Stimulated activated naive CD8-positive, alpha-beta T cell treated with anti-CD3 and anti-CD28 coated beads, Interleukin-15, Interleukin-2, amounts not matched to agents 100 ng/mL and 50 ng/mL, for 24 hours (primary cell): ENCODE measurements around the gene FAM89B.
"Not testable (repeated sequence)": the region's sequence is repeated elsewhere in the genome, so short reads cannot be mapped to it uniquely, and the experiment has no call there.

Source experiments
- H3K27ac Mint-ChIP-seq: one replicate; pipeline ENCODE4 v1.8.0; 2021; ENCODE audit warnings: mild to moderate bottlenecking, mixed read lengths
- H3K27me3 Mint-ChIP-seq: one replicate; pipeline ENCODE4 v1.8.0; 2021; ENCODE audit warnings: mixed read lengths
- H3K36me3 Mint-ChIP-seq: one replicate; pipeline ENCODE4 v1.8.0; 2021; ENCODE audit warnings: low read depth, mixed read lengths
- H3K4me1 Mint-ChIP-seq: one replicate; pipeline ENCODE4 v1.8.0; 2021; ENCODE audit warnings: low read depth, mixed read lengths
- H3K4me3 Mint-ChIP-seq: one replicate; pipeline ENCODE4 v1.8.0; 2021; ENCODE audit warnings: mild to moderate bottlenecking, mixed read lengths
- H3K9me3 Mint-ChIP-seq: one replicate; pipeline ENCODE4 v1.8.0; 2021; ENCODE audit warnings: mixed read lengths

FAM89B gene

DNA sequence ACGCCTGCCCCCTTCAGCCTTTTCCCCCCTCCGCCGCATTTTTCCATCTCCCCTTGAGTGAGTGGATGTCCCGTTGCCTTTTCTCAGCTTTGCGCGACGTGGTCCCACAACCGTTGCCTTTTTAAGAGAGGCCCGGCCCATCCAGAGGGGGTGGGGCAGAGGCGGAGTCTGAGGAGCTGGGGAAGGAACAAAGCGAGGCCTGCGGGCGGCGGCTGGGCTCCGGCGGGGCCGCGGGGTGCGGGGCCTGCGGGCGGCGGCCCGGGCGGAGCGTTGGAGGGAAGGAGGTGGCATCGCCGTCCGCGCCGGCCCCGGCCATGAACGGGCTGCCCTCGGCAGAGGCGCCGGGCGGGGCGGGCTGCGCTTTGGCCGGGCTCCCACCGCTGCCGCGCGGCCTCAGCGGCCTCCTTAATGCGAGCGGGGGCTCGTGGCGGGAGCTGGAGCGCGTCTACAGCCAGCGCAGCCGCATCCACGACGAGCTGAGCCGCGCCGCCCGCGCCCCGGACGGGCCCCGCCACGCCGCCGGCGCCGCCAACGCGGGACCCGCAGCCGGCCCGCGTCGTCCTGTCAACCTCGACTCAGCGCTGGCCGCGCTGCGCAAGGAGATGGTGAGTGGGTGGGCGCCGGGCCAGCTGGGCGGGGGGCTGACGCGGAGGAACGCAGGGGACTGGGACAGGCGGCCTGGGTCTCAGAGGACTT, at the start of gene FAM89B:
TSS of gene FAM89B (plus strand) at position 183 of the 696 bp plus-strand sequence. CDS start at position 315, 132 bp downstream.
- Mint-ChIP-seq H3K9me3 (no peaks in the 10 kb centered on the region), H3K27me3 (no peaks in the 10 kb centered on the region), H3K4me3 (peak within 1 kb of the TSS; percentile 92), H3K36me3 (peaks cover 22% of the 10 kb centered on the region), H3K27ac (peak within 1 kb of the TSS; percentile 94), H3K4me1 (peaks cover 62% of the 10 kb centered on the region)

DNA sequence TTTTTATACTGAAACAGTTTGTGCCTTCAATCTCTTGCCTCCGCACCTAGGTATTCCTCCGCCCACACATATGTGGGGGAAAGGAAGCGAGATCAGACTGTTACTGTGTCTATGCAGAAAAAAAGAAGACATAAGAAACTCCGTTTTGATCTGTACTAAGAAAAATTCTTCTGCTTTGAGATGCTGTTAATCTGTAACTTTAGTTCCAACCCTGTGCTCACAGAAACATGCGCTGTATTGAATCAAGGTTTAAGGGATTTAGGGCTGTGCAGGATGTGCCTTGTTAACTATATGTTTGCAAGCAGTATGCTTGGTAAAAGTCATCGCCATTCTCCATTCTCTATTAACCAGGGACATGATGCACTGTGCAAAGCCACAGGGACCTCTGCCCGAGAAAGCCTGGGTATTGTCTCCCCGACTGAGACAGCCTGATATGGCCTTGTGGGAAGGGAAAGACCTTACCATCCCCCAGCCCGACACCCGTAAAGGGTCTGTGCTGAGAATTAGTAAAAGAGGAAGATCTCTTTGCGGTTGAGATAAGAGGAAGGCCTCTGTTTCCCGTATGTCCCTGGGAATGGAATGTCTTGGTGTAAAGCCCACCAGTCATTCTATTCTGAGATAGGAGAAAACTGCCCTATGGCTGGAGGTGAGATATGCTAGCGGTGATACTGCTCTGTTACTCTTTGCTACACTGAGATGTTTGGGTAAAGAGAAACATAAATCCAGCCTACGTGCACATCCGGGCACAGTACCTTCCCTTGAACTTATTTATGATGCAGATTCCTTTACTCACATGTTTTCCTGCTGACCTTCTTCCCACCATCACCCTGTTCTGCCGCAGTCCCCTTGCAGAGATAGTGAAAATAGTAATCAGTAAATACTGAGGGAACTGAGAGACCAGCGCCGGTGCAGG, 49.4 kb upstream of the FAM89B start:
- not testable (repeated sequence) for H3K27me3 Mint-ChIP-seq, H3K36me3 Mint-ChIP-seq, H3K9me3 Mint-ChIP-seq
- H3K4me1 Mint-ChIP-seq, result peaks cover 49% of the 10 kb centered on the region
- peak overlapping the region; percentile 75 for H3K4me3 Mint-ChIP-seq
- peak overlapping the region; percentile 78 for H3K27ac Mint-ChIP-seq

DNA sequence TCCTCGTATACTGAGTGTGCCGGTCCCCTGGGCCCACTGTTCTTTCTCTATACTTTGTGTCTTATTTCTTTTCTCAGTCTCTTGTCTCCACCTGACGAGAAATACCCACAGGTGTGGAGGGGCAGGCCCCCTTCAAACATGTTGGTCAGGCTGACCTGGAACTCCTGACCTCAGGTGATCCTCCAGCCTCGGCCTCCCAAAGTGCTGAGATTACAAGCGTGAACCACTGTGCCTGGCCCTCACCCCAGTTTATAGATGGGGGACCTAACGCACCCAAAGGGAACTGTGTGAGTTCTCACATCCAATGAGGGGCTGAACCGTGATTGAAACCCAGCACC, 48.7 kb upstream of the FAM89B start:
- H3K4me3 Mint-ChIP-seq, result peak overlapping the region; percentile 75
- H3K27ac Mint-ChIP-seq, result peak overlapping the region; percentile 78
- H3K9me3 Mint-ChIP-seq, H3K36me3 Mint-ChIP-seq, H3K27me3 Mint-ChIP-seq: not testable (repeated sequence)
- H3K4me1 Mint-ChIP-seq, result peaks cover 50% of the 10 kb centered on the region

DNA sequence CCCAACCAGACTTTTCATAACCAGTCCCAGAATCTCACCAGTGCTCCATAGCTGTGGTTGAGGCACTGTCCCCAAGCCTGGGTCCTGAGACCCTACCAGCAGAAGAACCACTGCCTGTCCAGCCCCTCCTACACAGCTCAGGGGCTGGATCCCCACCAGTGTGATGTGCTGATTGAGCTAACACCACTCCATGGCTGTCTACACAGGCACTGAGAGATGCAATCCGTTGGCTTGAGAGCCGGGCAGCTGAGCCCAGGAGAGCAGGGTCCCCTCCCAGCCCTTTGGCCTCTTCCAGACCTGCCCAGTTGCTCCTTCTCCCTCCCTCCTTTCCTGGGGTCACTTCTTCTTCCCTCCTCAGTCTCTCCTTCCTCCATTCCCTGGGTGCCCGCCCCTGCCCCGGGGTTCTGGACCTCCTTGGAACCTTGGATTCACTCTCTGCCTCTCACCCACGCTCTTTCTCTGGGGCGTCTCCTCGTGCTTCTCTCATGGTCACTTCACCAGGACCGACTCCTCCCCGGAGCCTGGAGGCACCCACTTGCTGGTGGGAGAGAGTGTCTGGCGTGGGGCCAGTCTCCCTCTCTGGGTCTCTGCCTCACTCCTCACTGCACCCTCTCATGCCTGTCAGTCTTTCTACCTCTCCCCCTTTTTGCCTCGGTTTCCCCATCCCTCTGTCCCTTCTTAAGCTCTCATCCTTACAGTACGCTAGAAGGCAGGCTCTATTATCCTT, 48.2 kb upstream of the FAM89B start:
- Mint-ChIP-seq H3K27me3 (no peaks in the 10 kb centered on the region), H3K4me1 (peaks cover 54% of the 10 kb centered on the region), H3K4me3 (peak overlapping the region; percentile 75), H3K36me3 (peaks cover 15% of the 10 kb centered on the region), H3K27ac (peak overlapping the region; percentile 79), H3K9me3 (no peaks in the 10 kb centered on the region)

DNA sequence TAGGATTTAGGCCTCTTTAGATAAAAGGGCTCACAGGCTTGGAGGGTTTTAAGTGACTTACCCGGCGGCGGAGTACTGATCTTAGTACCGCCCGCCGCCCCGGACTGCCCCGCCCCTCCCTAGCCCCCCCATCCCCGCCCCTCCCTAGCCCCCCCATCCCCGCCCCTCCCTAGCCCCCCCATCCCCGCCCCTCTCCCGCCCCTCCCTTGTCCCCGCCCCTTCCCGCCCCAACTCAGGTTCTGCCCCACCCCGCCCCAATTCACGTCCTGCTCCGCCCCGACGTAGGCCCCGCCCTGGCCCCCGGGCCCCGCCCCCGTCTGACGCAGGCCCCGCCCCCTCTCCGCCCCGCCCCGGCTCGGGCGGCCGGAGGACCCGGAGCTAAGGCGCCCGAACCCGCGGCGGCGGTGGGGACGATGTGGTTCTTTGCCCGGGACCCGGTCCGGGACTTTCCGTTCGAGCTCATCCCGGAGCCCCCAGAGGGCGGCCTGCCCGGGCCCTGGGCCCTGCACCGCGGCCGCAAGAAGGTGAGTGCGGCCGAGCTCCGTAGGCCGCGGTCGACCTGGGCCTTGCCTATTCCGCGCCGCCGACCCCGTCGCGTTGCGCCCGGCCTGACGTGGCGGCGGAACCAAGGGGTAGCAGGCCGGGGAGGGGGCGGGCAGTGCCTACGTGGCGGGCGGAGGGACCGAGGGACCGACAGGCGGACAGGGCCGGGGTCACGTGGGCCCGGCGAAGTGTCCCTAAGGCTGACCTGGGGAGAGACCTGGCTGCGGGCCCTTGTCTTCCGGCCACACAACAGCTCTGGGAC, 47.4 kb upstream of the FAM89B start, which contains the start of gene SCYL1:
TSS of gene SCYL1 (plus strand) at position 343 of the 805 bp plus-strand sequence. CDS start at position 414, 71 bp downstream.
- Mint-ChIP-seq H3K36me3 (peaks cover 18% of the 10 kb centered on the region), H3K27ac (peak within 1 kb of the TSS; percentile 79), H3K4me1 (peaks cover 60% of the 10 kb centered on the region), H3K9me3 (no peaks in the 10 kb centered on the region), H3K4me3 (peak within 1 kb of the TSS; percentile 87), H3K27me3 (no peaks in the 10 kb centered on the region)

DNA sequence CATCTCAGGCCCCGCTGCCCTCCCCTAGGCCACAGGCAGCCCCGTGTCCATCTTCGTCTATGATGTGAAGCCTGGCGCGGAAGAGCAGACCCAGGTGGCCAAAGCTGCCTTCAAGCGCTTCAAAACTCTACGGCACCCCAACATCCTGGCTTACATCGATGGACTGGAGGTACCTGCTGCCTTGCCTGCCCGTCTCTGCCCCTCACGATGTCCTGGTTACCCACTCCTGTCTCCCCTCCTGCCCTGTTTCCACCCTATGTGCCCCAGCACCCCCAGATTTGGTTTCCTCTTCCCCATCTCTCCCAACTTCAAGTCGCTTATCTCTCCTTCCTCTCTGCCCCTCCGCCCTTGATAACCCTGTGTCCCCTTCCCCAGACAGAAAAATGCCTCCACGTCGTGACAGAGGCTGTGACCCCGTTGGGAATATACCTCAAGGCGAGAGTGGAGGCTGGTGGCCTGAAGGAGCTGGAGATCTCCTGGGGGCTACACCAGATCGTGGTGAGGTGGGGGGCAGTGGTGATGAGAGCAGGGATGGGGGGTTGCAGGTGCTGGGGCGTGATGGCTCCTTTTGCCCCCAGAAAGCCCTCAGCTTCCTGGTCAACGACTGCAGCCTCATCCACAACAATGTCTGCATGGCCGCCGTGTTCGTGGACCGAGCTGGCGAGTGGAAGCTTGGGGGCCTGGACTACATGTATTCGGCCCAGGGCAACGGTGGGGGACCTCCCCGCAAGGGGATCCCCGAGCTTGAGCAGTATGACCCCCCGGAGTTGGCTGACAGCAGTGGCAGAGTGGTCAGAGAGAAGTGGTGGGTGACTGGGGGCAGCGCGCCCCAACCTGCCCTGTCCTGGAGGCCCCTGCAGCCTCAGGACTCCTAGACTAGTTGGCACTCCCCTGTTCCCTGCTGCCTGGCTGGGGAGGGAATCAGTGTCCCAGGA, 46.5 kb upstream of the FAM89B start:
- Mint-ChIP-seq H3K4me3 (peak overlapping the region; percentile 87), H3K27ac (peak overlapping the region; percentile 77), H3K27me3 (no peaks in the 10 kb centered on the region), H3K9me3 (no peaks in the 10 kb centered on the region), H3K36me3 (peaks cover 23% of the 10 kb centered on the region), H3K4me1 (peaks cover 64% of the 10 kb centered on the region)

DNA sequence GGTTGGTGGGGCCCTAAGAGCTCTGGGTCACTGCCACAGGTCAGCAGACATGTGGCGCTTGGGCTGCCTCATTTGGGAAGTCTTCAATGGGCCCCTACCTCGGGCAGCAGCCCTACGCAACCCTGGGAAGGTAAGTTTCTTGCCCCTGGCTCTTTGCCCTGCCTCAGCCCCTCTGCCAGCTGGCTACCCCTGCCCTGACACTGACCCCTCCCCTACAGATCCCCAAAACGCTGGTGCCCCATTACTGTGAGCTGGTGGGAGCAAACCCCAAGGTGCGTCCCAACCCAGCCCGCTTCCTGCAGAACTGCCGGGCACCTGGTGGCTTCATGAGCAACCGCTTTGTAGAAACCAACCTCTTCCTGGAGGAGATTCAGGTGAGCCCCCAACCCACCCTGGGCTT, 45.6 kb upstream of the FAM89B start:
- H3K4me1 Mint-ChIP-seq, result peaks cover 62% of the 10 kb centered on the region
- H3K9me3 Mint-ChIP-seq, result no peaks in the 10 kb centered on the region
- peaks cover 32% of the 10 kb centered on the region for H3K36me3 Mint-ChIP-seq
- no peaks in the 10 kb centered on the region for H3K27me3 Mint-ChIP-seq
- peak overlapping the region; percentile 87 for H3K4me3 Mint-ChIP-seq
- H3K27ac Mint-ChIP-seq, result no peak overlapping the region

DNA sequence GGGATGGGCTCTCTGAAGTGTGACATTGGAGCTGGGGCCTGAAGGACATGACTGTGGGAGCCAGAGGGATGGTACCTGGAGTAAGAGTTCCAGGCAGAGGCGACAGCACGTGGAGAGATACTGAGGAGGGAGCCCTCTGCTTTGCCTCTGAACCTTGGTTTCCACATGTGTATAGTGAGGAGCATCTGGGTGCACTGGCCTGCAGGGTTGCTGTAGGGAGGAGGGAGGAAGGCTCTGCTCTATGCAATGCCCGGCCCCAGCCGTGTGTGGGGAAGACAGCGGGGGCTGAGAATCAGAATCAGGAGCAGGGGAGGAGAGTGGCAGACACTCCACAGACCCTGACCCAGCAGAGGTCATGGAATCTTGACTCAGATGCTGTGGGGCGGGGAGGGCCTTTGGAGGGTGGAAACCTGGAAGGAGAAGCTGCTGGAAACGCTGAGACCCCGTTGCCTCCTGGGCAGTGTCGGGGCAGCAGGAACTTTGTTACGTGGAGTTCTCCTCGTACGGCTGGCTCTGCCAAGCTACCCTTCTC, 43.5 kb upstream of the FAM89B start:
- peaks cover 42% of the 10 kb centered on the region for H3K36me3 Mint-ChIP-seq
- no peak overlapping the region for H3K4me3 Mint-ChIP-seq
- H3K27ac Mint-ChIP-seq, result peak overlapping the region; percentile 22
- no peaks in the 10 kb centered on the region for H3K9me3 Mint-ChIP-seq
- no peaks in the 10 kb centered on the region for H3K27me3 Mint-ChIP-seq
- H3K4me1 Mint-ChIP-seq, result peaks cover 40% of the 10 kb centered on the region

DNA sequence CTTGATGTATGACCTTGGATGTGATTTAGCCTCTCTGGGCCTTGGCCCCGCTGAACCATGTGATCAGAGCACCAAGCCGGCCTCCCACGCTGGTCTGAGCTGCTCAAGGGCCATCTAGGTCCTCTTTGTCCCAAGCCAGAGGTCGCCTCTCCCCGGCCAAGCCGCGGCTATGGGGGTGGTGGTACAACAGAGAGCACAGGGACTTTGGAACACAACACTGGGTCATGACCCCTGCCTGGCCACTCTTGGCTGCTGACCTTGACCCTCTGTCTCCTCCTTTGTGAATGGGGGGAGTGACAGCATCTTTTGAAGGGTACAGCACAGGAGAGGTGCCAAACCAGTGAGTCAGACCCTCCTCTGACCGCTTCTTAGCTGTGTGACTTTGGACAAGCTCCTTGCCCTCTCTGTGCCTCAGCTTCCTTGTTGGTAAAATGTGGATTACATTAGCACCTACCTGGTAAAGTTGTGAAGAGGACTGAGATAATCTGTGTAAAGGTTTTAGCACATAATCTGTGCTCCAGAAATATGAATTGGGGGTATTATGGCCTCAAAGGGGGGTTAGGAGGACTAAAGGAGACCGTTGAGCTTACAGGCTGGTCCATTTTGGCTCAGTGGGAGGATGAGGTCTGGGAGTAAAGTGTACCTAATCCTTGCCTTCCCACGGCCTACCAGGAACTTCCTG, 42.7 kb upstream of the FAM89B start:
- H3K27ac Mint-ChIP-seq, result no peak overlapping the region
- H3K36me3 Mint-ChIP-seq, result peaks cover 42% of the 10 kb centered on the region
- H3K27me3 Mint-ChIP-seq, result no peaks in the 10 kb centered on the region
- no peak overlapping the region for H3K4me3 Mint-ChIP-seq
- H3K9me3 Mint-ChIP-seq, result no peaks in the 10 kb centered on the region
- H3K4me1 Mint-ChIP-seq, result peaks cover 33% of the 10 kb centered on the region

DNA sequence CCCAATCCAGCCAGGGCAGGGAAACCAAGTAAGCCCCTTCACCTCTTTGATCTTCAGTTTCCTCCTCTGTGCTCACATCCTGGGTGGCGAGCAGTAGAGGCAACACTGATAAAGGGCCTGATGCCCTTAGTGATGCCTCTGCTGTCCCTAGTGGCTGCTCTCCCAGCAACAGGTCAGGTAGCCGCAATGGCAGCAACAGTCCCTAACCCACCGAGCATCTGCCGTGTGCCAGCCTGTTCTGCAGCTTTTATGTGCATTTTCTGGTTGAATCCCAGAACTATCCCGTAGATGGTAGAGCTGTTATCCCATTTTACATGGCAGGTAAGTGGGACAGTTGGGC, 42.2 kb upstream of the FAM89B start:
- H3K36me3 Mint-ChIP-seq, result peaks cover 42% of the 10 kb centered on the region
- H3K9me3 Mint-ChIP-seq, result no peaks in the 10 kb centered on the region
- H3K27me3 Mint-ChIP-seq, result no peaks in the 10 kb centered on the region
- H3K4me1 Mint-ChIP-seq, result peaks cover 32% of the 10 kb centered on the region
- H3K27ac Mint-ChIP-seq, result no peak overlapping the region
- no peak overlapping the region for H3K4me3 Mint-ChIP-seq

DNA sequence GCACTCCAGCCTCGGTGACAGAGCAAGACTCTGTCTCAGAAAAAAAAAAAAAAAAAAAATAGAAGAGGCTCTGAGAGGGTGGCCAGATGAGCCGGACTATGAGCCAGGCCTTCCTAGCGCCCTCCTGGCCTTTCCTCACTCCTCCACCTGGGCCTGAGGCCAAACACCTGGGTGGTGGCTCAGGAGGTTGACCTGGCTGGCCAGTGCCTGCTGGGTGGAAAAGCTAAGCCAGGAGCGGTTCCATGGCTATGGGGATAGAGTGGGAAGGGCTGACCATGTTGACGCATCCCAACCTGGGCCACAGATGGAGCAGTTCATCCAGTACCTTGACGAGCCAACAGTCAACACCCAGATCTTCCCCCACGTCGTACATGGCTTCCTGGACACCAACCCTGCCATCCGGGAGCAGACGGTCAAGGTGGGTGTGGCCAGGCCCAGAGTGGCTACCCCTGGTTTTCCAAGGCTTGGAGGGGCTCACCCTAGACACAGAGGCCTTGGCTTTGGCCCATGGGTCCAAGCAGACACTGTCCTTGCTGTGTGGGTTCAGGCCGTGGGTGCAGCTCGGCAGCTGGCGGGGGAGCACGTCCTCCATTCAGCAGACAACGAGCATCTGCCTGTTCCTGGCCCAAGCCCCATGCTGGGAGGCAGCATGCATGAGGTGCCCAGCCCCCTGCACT, 39.8 kb upstream of the FAM89B start:
- H3K27me3 Mint-ChIP-seq, result no peaks in the 10 kb centered on the region
- peaks cover 14% of the 10 kb centered on the region for H3K4me1 Mint-ChIP-seq
- no peaks in the 10 kb centered on the region for H3K9me3 Mint-ChIP-seq
- no peak overlapping the region for H3K27ac Mint-ChIP-seq
- H3K4me3 Mint-ChIP-seq, result no peak overlapping the region
- H3K36me3 Mint-ChIP-seq, result peaks cover 44% of the 10 kb centered on the region

DNA sequence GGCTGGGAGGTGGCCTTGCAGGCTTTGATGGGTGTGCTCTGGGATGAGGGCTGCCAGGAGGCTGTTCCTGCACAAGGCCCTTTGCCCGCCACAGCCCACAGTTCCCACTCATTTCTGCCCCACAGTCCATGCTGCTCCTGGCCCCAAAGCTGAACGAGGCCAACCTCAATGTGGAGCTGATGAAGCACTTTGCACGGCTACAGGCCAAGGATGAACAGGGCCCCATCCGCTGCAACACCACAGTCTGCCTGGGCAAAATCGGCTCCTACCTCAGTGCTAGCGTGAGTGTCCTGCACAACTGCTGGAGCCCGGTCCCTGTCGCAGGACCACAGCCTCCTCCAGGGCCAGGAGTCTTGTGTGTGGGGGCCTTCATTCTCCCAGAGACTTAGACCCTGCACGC, 37.2 kb upstream of the FAM89B start:
- Mint-ChIP-seq H3K36me3 (peaks cover 28% of the 10 kb centered on the region), H3K9me3 (no peaks in the 10 kb centered on the region), H3K27ac (no peak overlapping the region), H3K4me3 (no peak overlapping the region), H3K27me3 (no peaks in the 10 kb centered on the region), H3K4me1 (peaks cover 2% of the 10 kb centered on the region)
